ENCODE measurements around the gene SLC10A7. TPM values are rescaled to one million over a fixed set of nuclear protein-coding genes. Genes with fewer than 3 reads are reported as not detected.

Gene SLC10A7
- total and polyA plus RNA-seq, 2 experiments from 2014 or later = 0.81 to 4.3 TPM

GRCh38 chr4:146343199-146343598, 178.5 kb downstream of the SLC10A7 start (continued):
- TF ChIP-seq ZNF462 (CRISPR knock-in tag; IDR thresholded peaks at IDR 0.05) (no peak), JUNB (IDR thresholded peaks at IDR 0.05; ENCODE audit: unreplicated experiment) (no peak), CREB1 (CRISPR knock-in tag; IDR thresholded peaks at IDR 0.05; ENCODE audit: low read depth) (no peak), CTCF (conservative IDR thresholded peaks at IDR 0.05; ENCODE audit: low read depth in 2 of 2) (no peak), ZNF331 (CRISPR knock-in tag; IDR thresholded peaks at IDR 0.05; ENCODE audit: low read depth) (no peak), NANOG (IDR thresholded peaks at IDR 0.05; ENCODE audit: borderline replicate concordance) (no peak), STAT1 (IDR thresholded peaks at IDR 0.05; ENCODE audit: unreplicated experiment) (no peak)

GRCh38 chr4:146342600-146343192, 179.0 kb downstream of the SLC10A7 start:
- no peak overlapping the region for H2AFZ ChIP-seq
- no peak overlapping the region for H3K4me3 ChIP-seq
- Mint-ChIP-seq H3K9me3 (no peaks in the 10 kb centered on the region), H3K36me3 (ENCODE audit: low read depth) (no peaks in the 10 kb centered on the region), H3K4me1 (no peaks in the 10 kb centered on the region), H3K27ac (no peak overlapping the region), H3K27me3 (ENCODE audit: insufficient read depth, low read depth, poor library complexity) (no peaks in the 10 kb centered on the region), H3K4me3 (no peak overlapping the region)
- TF ChIP-seq CTCF (conservative IDR thresholded peaks at IDR 0.05; ENCODE audit: low read depth in 2 of 2) = peak; percentile 63 to 65
- no peak for TF ChIP-seq EZH2phosphoT487 (IDR thresholded peaks at IDR 0.05; ENCODE audit: unreplicated experiment)
- ATAC-seq = no peak
- H3K9me2 ChIP-seq (ENCODE audit: insufficient read depth) = no peaks in the 10 kb centered on the region
- H3K4me1 ChIP-seq (ENCODE audit: insufficient read depth) = no peaks in the 10 kb centered on the region
- no peaks in the 10 kb centered on the region for H3K27me3 ChIP-seq (ENCODE audit: insufficient read depth)
- no peak overlapping the region for H3K4me2 ChIP-seq
- no peaks in the 10 kb centered on the region for H3F3A ChIP-seq (replicated peaks; ENCODE audit: low read depth)
- peak; percentile 39 for DNase-seq (ENCODE audit: low spot score)
- H3K36me3 ChIP-seq (ENCODE audit: insufficient read depth) = no peaks in the 10 kb centered on the region
- no peaks in the 10 kb centered on the region for H3K79me2 ChIP-seq (replicated peaks; ENCODE audit: insufficient read depth)
- no peak overlapping the region for H3K27ac ChIP-seq (ENCODE audit: low read depth)
- no peaks in the 10 kb centered on the region for H4K20me1 ChIP-seq (replicated peaks; ENCODE audit: insufficient read depth)

Measured in GM23338 (cell line).